WERI-Rb-1 (cell line): Measurements from ENCODE around the gene TMEM239.

Source experiments
- DNase-seq: peaks from one replicate; pipeline ENCODE4 v3.0.0-alpha.2; 2020
- H3K27ac ChIP-seq: fragments of 250-450 bp; sonication (Bioruptor Pico); 2 replicates; pipeline ENCODE4 v1.5.1; 2020; ENCODE audit warnings: mild to moderate bottlenecking, moderate library complexity
- H3K27me3 ChIP-seq: fragments of 250-450 bp; sonication (Bioruptor Pico); 2 replicates; pipeline ENCODE4 v1.5.1; 2021; ENCODE audit warnings: mild to moderate bottlenecking, low read depth, moderate library complexity; ENCODE audit not compliant: insufficient read depth, severe bottlenecking
- H3K36me3 ChIP-seq: fragments of 250-450 bp; sonication (Bioruptor Pico); 2 replicates; pipeline ENCODE4 v1.5.1; 2020; ENCODE audit warnings: mild to moderate bottlenecking, moderate library complexity
- H3K4me3 ChIP-seq: 2 replicates; pipeline ENCODE4 v1.5.1; 2011; ENCODE audit warnings: low read depth, mild to moderate bottlenecking, control low read depth, low read length
- H3K9me3 ChIP-seq: fragments of 250-450 bp; sonication (Bioruptor Pico); 2 replicates; pipeline ENCODE4 v1.5.1; 2021; ENCODE audit warnings: mild to moderate bottlenecking, moderate library complexity; ENCODE audit not compliant: severe bottlenecking
- CTCF ChIP-seq: IDR thresholded peaks from 2 replicates; pipeline ENCODE4 v1.5.1; 2011; ENCODE audit warnings: low read depth, mild to moderate bottlenecking, control low read depth, inconsistent platforms, low read length

TMEM239 gene

GRCh38 chr20:2775139-2775538 is 41.0 kb upstream of the TMEM239 start:
- no peak for DNase-seq
- TF ChIP-seq CTCF, result no peak
- Histone ChIP-seq H3K27ac (no peak overlapping the region), H3K36me3 (no peaks in the 10 kb centered on the region), H3K4me3 (no peak overlapping the region), H3K9me3 (peaks cover 7% of the 10 kb centered on the region), H3K27me3 (no peaks in the 10 kb centered on the region)

GRCh38 chr20:2778602-2779321 is 37.4 kb upstream of the TMEM239 start:
- DNase-seq, result no peak
- no peak for TF ChIP-seq CTCF
- no peak overlapping the region for H3K27ac ChIP-seq

DNA sequence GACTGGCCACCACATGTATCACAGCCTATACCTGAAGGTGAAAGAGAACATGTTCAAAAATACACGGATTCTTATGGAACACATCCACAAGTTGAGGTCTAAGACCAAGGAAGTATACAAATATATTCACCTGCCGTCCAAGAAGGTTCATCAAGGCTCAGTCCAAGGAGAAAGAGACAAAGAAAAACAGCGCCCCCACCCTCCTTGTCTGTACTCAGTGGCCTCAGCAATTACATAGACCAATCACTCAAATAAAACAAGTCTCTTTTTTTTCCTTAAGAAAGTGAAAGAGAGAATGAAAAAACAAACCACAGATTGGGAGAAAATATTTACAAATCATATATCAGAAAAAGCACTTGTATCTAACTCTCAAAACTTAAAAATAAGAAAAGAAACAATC is 35.2 kb upstream of the TMEM239 start:
- Histone ChIP-seq H3K36me3 (no peaks in the 10 kb centered on the region), H3K27me3 (no peaks in the 10 kb centered on the region), H3K9me3 (peaks cover under 1% of the 10 kb centered on the region), H3K27ac (no peak overlapping the region), H3K4me3 (no peak overlapping the region)
- DNase-seq, result no peak
- TF ChIP-seq CTCF, result no peak

More at GRCh38 chr20:2778602-2779321, 37.4 kb upstream of the TMEM239 start:
- H3K36me3 ChIP-seq, result no peaks in the 10 kb centered on the region
- no peaks in the 10 kb centered on the region for H3K27me3 ChIP-seq
- no peak overlapping the region for H3K4me3 ChIP-seq
- H3K9me3 ChIP-seq, result peaks cover 7% of the 10 kb centered on the region

GRCh38 chr20:2783908-2784566 is 32.1 kb upstream of the TMEM239 start:
- Histone ChIP-seq H3K9me3 (no peaks in the 10 kb centered on the region), H3K4me3 (no peak overlapping the region), H3K27me3 (no peaks in the 10 kb centered on the region), H3K36me3 (no peaks in the 10 kb centered on the region; the same call in 1 of the 2 replicates), H3K27ac (no peak overlapping the region)
- DNase-seq, result no peak
- no peak for TF ChIP-seq CTCF

DNA sequence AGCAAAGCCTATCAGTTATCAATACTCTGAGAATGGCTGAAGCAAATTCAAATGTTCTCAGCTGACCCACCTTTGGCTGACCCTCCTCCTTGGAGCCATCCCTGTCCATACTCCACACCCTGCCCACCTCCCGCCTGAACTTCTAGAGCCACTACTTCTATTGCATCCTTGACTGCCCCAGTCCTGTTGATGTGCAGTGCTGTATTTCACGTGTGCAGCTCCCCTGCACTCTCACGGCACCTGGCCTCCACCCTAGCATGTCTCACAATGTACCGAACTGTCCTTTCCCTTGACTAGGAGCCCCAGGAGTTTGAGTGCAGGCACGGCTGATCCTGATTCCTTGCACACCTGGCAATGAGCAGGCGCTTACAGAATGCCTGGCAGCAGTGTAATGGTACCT is 22.7 kb upstream of the TMEM239 start:
- TF ChIP-seq CTCF, result no peak
- no peaks in the 10 kb centered on the region for H3K9me3 ChIP-seq
- no peaks in the 10 kb centered on the region for H3K27me3 ChIP-seq
- no peak overlapping the region for H3K27ac ChIP-seq
- peaks cover 34% of the 10 kb centered on the region for H3K36me3 ChIP-seq
- DNase-seq, result no peak
- H3K4me3 ChIP-seq, result no peak overlapping the region
